Panc1 (cell line): ENCODE measurements around the gene IMMT. TPM values are rescaled to one million over a fixed set of nuclear protein-coding genes. Genes with fewer than 3 reads are reported as not detected.

Experiments
- ATAC-seq: fragments of 200-7000 bp; cut with Tn5 transposase; 2 replicates; pipeline ENCODE4 v1.9.1; 2020; ENCODE audit warnings: mild to moderate bottlenecking, moderate library complexity
- BruUV-seq: library from RNA; stranded (reverse); fragments of 400-500 nt; replicated peaks from 2 replicates; lab custom pipeline; 2021; lab: Mats Ljungman, UMichigan
- CTCF ChIA-PET: fragments of 300-600 bp; sonication (Branson Sonifier 250); formaldehyde crosslinking; loops from one replicate; lab custom pipeline; 2022; ENCODE audit warnings: antibody characterized with exemption; lab: Charles Lee
- POLR2A ChIA-PET: fragments of 300-600 bp; sonication (Branson Sonifier 250); formaldehyde crosslinking; loops from one replicate; lab custom pipeline; 2022; ENCODE audit warnings: antibody characterized with exemption; lab: Charles Lee
- DNase-seq: peaks from one replicate; pipeline ENCODE4 v3.0.0-alpha.2; 2010; ENCODE audit warnings: low read depth, low spot score
- H3K27ac ChIP-seq: 2 replicates; pipeline ENCODE4 v1.5.1; 2011; ENCODE audit warnings: mild to moderate bottlenecking, low read length, inconsistent platforms
- H3K27me3 ChIP-seq: fragments of 200-500 bp; sonication (Bioruptor generic); 2 replicates; pipeline ENCODE4 v1.6.0; 2014; ENCODE audit warnings: low read length, inconsistent platforms; ENCODE audit not compliant: control insufficient read depth, insufficient read depth
- H3K36me3 ChIP-seq: fragments of 200-500 bp; sonication (Bioruptor generic); 2 replicates; pipeline ENCODE4 v1.5.1; 2014; ENCODE audit warnings: inconsistent platforms, mild to moderate bottlenecking, low read length, moderate library complexity; ENCODE audit not compliant: control insufficient read depth, insufficient read depth
- H3K4me1 ChIP-seq: 2 replicates; pipeline ENCODE4 v1.5.1; 2011; ENCODE audit warnings: inconsistent platforms, mild to moderate bottlenecking, low read length, moderate library complexity; ENCODE audit not compliant: control insufficient read depth, insufficient read depth
- H3K4me3 ChIP-seq, 2 experiments: 2 replicates each; pipeline ENCODE4 v1.5.1; 2011 to 2012; ENCODE audit warnings: low read depth in 2 of 2, low read length in 2 of 2, mild to moderate bottlenecking in 2 of 2, inconsistent platforms in 1 of 2, moderate library complexity in 1 of 2
- H3K9me3 ChIP-seq: fragments of 200-500 bp; sonication (Bioruptor generic); 2 replicates; pipeline ENCODE4 v1.5.1; 2014; ENCODE audit warnings: low read depth, mild to moderate bottlenecking, inconsistent platforms, low read length, moderate library complexity; ENCODE audit not compliant: control insufficient read depth, insufficient read depth
- POLR2AphosphoS5 ChIP-seq: IDR thresholded peaks from 2 replicates; pipeline ENCODE4 v1.6.1; 2012; ENCODE audit warnings: mild to moderate bottlenecking, low read depth, low read length, moderate library complexity
- SIN3A ChIP-seq: IDR thresholded peaks from 2 replicates; pipeline ENCODE4 v1.6.1; 2012; ENCODE audit warnings: low read depth, mild to moderate bottlenecking, low read length, moderate library complexity, borderline replicate concordance; ENCODE audit not compliant: insufficient read depth
- TCF7L2 ChIP-seq: IDR thresholded peaks from 2 replicates; pipeline ENCODE4 v1.6.1; 2011; ENCODE audit warnings: mild to moderate bottlenecking, low read depth, low read length, inconsistent platforms
- in situ Hi-C: cut with HindIII; loops from 2 replicates; pipeline ENCODE4 v1.10.0; 2016; ENCODE audit warnings: low sequenced_read_pairs, low pct_unique_long_range_greater_than_20kb
- intact Hi-C: fragments of 100-400 bp; cut with micrococcal nuclease; formaldehyde crosslinking; loops from one replicate; pipeline ENCODE4 v1.10.0; 2022; ENCODE audit not compliant: unreplicated experiment
- total RNA-seq: library from RNA; stranded (reverse); gene quantifications from one replicate; pipeline ENCODE4 v1.2.1, GENCODE V29; 2021; ENCODE audit not compliant: unreplicated experiment
- TF ChIP-seq, protein P1 (sequence below): fragments of 450-650 bp; IDR thresholded peaks from 2 replicates; pipeline ENCODE4 v1.5.1; 2017; ENCODE audit warnings: mild to moderate bottlenecking
- TF ChIP-seq, protein P2 (sequence below), 2 experiments: IDR thresholded peaks; 2 replicates each; pipeline ENCODE4 v1.6.1; 2011 to 2012; ENCODE audit warnings: low read depth in 2 of 2, control low read depth in 1 of 2, low read length in 1 of 2, mild to moderate bottlenecking in 1 of 2, moderate library complexity in 1 of 2; ENCODE audit not compliant: insufficient read depth in 1 of 2

The IMMT gene
- total RNA-seq, 1 experiment from 2014 or later, result 138 TPM

DNA sequence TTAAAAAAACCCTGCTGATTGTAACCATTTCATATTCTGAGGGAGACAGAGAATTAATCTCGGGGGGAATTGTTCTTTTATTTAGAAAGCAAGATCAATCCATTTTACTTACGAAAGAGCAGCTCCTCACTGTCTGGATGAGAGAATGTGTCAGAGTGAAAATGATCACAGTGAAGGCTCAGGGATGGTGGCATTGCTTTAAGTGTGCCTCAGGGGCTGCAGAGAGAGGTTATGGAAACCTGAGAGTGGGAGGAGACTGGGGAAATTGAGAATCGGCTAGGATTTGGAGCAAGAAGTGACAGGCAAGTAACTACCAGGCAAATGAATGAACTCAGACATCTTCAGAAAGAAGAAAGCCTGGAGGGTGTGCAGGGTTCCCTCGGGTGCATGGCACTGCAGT, 38.2 kb upstream of the IMMT start:
- no TSS peak for BruUV-seq
- CTCF ChIA-PET, result no interaction called here
- POLR2A ChIA-PET, result no interaction called here
- H3K4me1 ChIP-seq, result no peaks in the 10 kb centered on the region
- no peak overlapping the region for H3K4me3 ChIP-seq
- ATAC-seq (no peak), DNase-seq (no peak)
- H3K9me3 ChIP-seq, result no peaks in the 10 kb centered on the region
- H3K27me3 ChIP-seq, result no peaks in the 10 kb centered on the region; the same call in 1 of the 2 replicates
- H3K27ac ChIP-seq, result no peak overlapping the region
- in situ Hi-C loops, result no loop called here
- no peak for TF ChIP-seq SIN3A
- no peak for TF ChIP-seq TCF7L2
- no peak for TF ChIP-seq POLR2AphosphoS5
- TF ChIP-seq, protein P1, sequence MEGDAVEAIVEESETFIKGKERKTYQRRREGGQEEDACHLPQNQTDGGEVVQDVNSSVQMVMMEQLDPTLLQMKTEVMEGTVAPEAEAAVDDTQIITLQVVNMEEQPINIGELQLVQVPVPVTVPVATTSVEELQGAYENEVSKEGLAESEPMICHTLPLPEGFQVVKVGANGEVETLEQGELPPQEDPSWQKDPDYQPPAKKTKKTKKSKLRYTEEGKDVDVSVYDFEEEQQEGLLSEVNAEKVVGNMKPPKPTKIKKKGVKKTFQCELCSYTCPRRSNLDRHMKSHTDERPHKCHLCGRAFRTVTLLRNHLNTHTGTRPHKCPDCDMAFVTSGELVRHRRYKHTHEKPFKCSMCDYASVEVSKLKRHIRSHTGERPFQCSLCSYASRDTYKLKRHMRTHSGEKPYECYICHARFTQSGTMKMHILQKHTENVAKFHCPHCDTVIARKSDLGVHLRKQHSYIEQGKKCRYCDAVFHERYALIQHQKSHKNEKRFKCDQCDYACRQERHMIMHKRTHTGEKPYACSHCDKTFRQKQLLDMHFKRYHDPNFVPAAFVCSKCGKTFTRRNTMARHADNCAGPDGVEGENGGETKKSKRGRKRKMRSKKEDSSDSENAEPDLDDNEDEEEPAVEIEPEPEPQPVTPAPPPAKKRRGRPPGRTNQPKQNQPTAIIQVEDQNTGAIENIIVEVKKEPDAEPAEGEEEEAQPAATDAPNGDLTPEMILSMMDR, result no peak
- TF ChIP-seq, protein P2, sequence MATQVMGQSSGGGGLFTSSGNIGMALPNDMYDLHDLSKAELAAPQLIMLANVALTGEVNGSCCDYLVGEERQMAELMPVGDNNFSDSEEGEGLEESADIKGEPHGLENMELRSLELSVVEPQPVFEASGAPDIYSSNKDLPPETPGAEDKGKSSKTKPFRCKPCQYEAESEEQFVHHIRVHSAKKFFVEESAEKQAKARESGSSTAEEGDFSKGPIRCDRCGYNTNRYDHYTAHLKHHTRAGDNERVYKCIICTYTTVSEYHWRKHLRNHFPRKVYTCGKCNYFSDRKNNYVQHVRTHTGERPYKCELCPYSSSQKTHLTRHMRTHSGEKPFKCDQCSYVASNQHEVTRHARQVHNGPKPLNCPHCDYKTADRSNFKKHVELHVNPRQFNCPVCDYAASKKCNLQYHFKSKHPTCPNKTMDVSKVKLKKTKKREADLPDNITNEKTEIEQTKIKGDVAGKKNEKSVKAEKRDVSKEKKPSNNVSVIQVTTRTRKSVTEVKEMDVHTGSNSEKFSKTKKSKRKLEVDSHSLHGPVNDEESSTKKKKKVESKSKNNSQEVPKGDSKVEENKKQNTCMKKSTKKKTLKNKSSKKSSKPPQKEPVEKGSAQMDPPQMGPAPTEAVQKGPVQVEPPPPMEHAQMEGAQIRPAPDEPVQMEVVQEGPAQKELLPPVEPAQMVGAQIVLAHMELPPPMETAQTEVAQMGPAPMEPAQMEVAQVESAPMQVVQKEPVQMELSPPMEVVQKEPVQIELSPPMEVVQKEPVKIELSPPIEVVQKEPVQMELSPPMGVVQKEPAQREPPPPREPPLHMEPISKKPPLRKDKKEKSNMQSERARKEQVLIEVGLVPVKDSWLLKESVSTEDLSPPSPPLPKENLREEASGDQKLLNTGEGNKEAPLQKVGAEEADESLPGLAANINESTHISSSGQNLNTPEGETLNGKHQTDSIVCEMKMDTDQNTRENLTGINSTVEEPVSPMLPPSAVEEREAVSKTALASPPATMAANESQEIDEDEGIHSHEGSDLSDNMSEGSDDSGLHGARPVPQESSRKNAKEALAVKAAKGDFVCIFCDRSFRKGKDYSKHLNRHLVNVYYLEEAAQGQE (IDR thresholded peaks at IDR 0.05; ENCODE audit: insufficient read depth in 1 of 2, low read depth in 2 of 2, low read length in 1 of 2), result no peak
- intact Hi-C loops, result no loop called here
- no peaks in the 10 kb centered on the region for H3K36me3 ChIP-seq

DNA sequence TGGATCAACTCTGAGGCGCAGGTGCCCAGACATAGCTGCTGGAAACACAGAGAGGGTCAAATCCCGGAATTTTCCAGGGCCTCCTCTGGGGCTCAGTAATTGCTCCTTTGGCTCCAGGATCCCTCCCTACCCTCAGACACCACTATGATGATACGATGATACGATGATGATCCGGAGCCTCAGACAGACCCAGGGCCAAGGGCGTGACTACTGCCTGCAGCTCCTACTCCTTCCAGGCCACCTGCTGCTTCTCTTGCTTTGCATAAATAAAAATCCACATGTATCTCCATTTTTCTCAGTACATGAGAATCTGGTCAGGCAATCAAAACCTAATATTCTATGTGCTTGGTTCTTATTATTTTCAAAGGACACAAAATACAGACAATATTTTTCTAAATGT, 37.6 kb upstream of the IMMT start:
- BruUV-seq, result no TSS peak
- DNase-seq (no peak), ATAC-seq (no peak)
- no peaks in the 10 kb centered on the region for H3K36me3 ChIP-seq
- no peak overlapping the region for H3K27ac ChIP-seq
- intact Hi-C loops, result no loop called here
- CTCF ChIA-PET, result no interaction called here
- H3K4me3 ChIP-seq, result no peak overlapping the region
- in situ Hi-C loops, result no loop called here
- TF ChIP-seq TCF7L2 (no peak), POLR2AphosphoS5 (no peak), SIN3A (no peak)
- TF ChIP-seq, protein P1, result no peak
- TF ChIP-seq, protein P2 (IDR thresholded peaks at IDR 0.05; ENCODE audit: insufficient read depth in 1 of 2, low read depth in 2 of 2, low read length in 1 of 2), result no peak
- H3K4me1 ChIP-seq, result no peaks in the 10 kb centered on the region
- H3K9me3 ChIP-seq, result no peaks in the 10 kb centered on the region
- no peaks in the 10 kb centered on the region; the same call in 1 of the 2 replicates for H3K27me3 ChIP-seq
- POLR2A ChIA-PET, result no interaction called here
